HG02884 (cell line): ENCODE results near the gene SPINT4.
"Not testable (repeated sequence)": the region's sequence is repeated elsewhere in the genome, so short reads cannot be mapped to it uniquely, and the experiment has no call there.

Experiments used
- ATAC-seq: cut with Tn5 transposase; IDR thresholded peaks from one replicate; pipeline ENCODE4 v1.9.1; 2021; ENCODE audit warnings: mild to moderate bottlenecking, moderate library complexity; ENCODE audit not compliant: unreplicated experiment

The SPINT4 gene

GRCh38 chr20:45722047-45722446 is at the start of gene SPINT4:
TSS of gene SPINT4 (plus strand) at chr20:45722347. CDS start at chr20:45722368, 21 bp downstream.
- ATAC-seq: no peak

GRCh38 chr20:45672765-45673164 is 49.4 kb upstream of the SPINT4 start:
- ATAC-seq: no peak

GRCh38 chr20:45679650-45680049 is 42.5 kb upstream of the SPINT4 start:
- no peak for ATAC-seq

- ATAC-seq: no peak
Observed at GRCh38 chr20:45685896-45686295, 36.3 kb upstream of the SPINT4 start.

- not testable (repeated sequence) for ATAC-seq
Observed at GRCh38 chr20:45693346-45693745, 28.8 kb upstream of the SPINT4 start.

- no peak for ATAC-seq
Observed at GRCh38 chr20:45695496-45695895, 26.7 kb upstream of the SPINT4 start.

- no peak for ATAC-seq
Observed at GRCh38 chr20:45701104-45701503, 21.0 kb upstream of the SPINT4 start.

GRCh38 chr20:45701873-45702272 is 20.3 kb upstream of the SPINT4 start, which contains the start of gene WFDC13:
TSS of gene WFDC13 (plus strand) at chr20:45702038. CDS start at chr20:45702124, 86 bp downstream.
- ATAC-seq: no peak

GRCh38 chr20:45704969-45705637 is 17.0 kb upstream of the SPINT4 start, which contains the start of gene WFDC10B:
TSS of gene WFDC10B (minus strand) at chr20:45705019. CDS start at chr20:45685992, 19,027 bp downstream.
- ATAC-seq: no peak

GRCh38 chr20:45716141-45716688 is 5.9 kb upstream of the SPINT4 start:
- ATAC-seq: not testable (repeated sequence)

- ATAC-seq: no peak
Observed at GRCh38 chr20:45725134-45725533, 3.0 kb downstream of the SPINT4 start.

GRCh38 chr20:45727044-45727443 is 4.9 kb downstream of the SPINT4 start:
- no peak for ATAC-seq

GRCh38 chr20:45732199-45732598 is 10.1 kb downstream of the SPINT4 start:
- ATAC-seq: no peak

GRCh38 chr20:45735552-45735951 is 13.4 kb downstream of the SPINT4 start:
- ATAC-seq: no peak

GRCh38 chr20:45735988-45736387 is 13.8 kb downstream of the SPINT4 start:
- ATAC-seq: no peak

GRCh38 chr20:45742596-45742995 is 20.4 kb downstream of the SPINT4 start:
- ATAC-seq: no peak

GRCh38 chr20:45745015-45745414 is 22.9 kb downstream of the SPINT4 start:
- no peak for ATAC-seq

- ATAC-seq: no peak
Observed at GRCh38 chr20:45751721-45752120, 29.6 kb downstream of the SPINT4 start.

GRCh38 chr20:45752746-45753145 is 30.6 kb downstream of the SPINT4 start:
- ATAC-seq: no peak

- ATAC-seq: no peak
Observed at GRCh38 chr20:45758096-45758495, 35.9 kb downstream of the SPINT4 start.

GRCh38 chr20:45759921-45760320 is 37.8 kb downstream of the SPINT4 start:
- ATAC-seq: not testable (repeated sequence)

GRCh38 chr20:45761966-45762365 is 39.8 kb downstream of the SPINT4 start:
- ATAC-seq: not testable (repeated sequence)
